ENCODE measurements around the gene SESTD1.

- TF ChIP-seq GATA3 (IDR thresholded peaks at IDR 0.05; ENCODE audit: low read depth, low read length), result no peak
- TF ChIP-seq GATA2 (IDR thresholded peaks at IDR 0.05; ENCODE audit: low read depth, low read length), result no peak
These were observed 16.6 kb downstream of the SESTD1 start for GRCh38 chr2:179248024-179248348.
